Liver (tissue), 9 donors: ENCODE data around the gene UTP4. TPM values are rescaled to one million over a fixed set of nuclear protein-coding genes. Genes with fewer than 3 reads are reported as not detected.

Source experiments
- DNase-seq: peaks from one replicate; pipeline ENCODE4 v3.0.0-alpha.2; 2017; ENCODE audit warnings: low spot score
- H3K27ac ChIP-seq, 2 donors: one replicate each; pipeline ENCODE4 v1.7.0; 2013; ENCODE audit warnings: inconsistent platforms in 2 of 2, low read length in 2 of 2, control low read depth in 1 of 2, low read depth in 1 of 2, mild to moderate bottlenecking in 1 of 2
- H3K27me3 ChIP-seq, 4 donors: one replicate each; pipeline versions ENCODE4 v1.6.1 to v1.7.0; 2013; ENCODE audit warnings: low read length in 3 of 4, inconsistent platforms in 1 of 4, mild to moderate bottlenecking in 1 of 4, moderate library complexity in 1 of 4; ENCODE audit not compliant: control insufficient read depth in 4 of 4, insufficient read depth in 4 of 4
- H3K36me3 ChIP-seq, 4 donors: one replicate each; pipeline versions ENCODE4 v1.6.1 to v1.7.0; 2013; ENCODE audit warnings: low read length in 3 of 4, mild to moderate bottlenecking in 3 of 4, low read depth in 1 of 4, moderate library complexity in 1 of 4; ENCODE audit not compliant: control insufficient read depth in 4 of 4, insufficient read depth in 3 of 4
- H3K4me1 ChIP-seq, 4 donors: one replicate each; pipeline versions ENCODE4 v1.6.1 to v1.7.0; 2013; ENCODE audit warnings: low read length in 3 of 4, mild to moderate bottlenecking in 3 of 4, moderate library complexity in 1 of 4; ENCODE audit not compliant: control insufficient read depth in 4 of 4, insufficient read depth in 4 of 4
- H3K4me3 ChIP-seq, 3 donors: one replicate each; pipeline versions ENCODE4 v1.6.1 to v1.7.0; 2013; ENCODE audit warnings: low read length in 3 of 3, control low read depth in 1 of 3, low read depth in 1 of 3, mild to moderate bottlenecking in 1 of 3
- H3K9ac ChIP-seq, 2 donors: one replicate each; pipeline ENCODE4 v1.7.0; 2013; ENCODE audit warnings: low read length in 2 of 2, mild to moderate bottlenecking in 2 of 2, moderate library complexity in 2 of 2, control low read depth in 1 of 2, low read depth in 1 of 2
- H3K9me3 ChIP-seq, 4 donors: one replicate each; pipeline versions ENCODE4 v1.6.1 to v1.7.0; 2013; ENCODE audit warnings: low read length in 3 of 4; ENCODE audit not compliant: control insufficient read depth in 4 of 4
- EGR1 ChIP-seq, 2 donors: IDR thresholded peaks; 2 replicates each; pipeline ENCODE4 v1.6.1; 2016 to 2018; ENCODE audit warnings: antibody characterized with exemption in 2 of 2, low read depth in 2 of 2
- FOXA1 ChIP-seq: IDR thresholded peaks from 2 replicates; pipeline ENCODE4 v1.6.1; 2016; ENCODE audit warnings: antibody characterized with exemption
- FOXA2 ChIP-seq: IDR thresholded peaks from 2 replicates; pipeline ENCODE4 v1.6.1; 2016; ENCODE audit warnings: antibody characterized with exemption
- GABPA ChIP-seq, 2 donors: IDR thresholded peaks in 1 of 2; conservative IDR thresholded peaks in 1 of 2; 2 replicates each; pipeline ENCODE4 v1.6.1; 2016; ENCODE audit warnings: antibody characterized with exemption in 2 of 2, mild to moderate bottlenecking in 1 of 2, moderate library complexity in 1 of 2
- HNF4A ChIP-seq, 2 donors: conservative IDR thresholded peaks; 2 replicates each; pipeline ENCODE4 v1.6.1; 2016; ENCODE audit warnings: antibody characterized with exemption in 2 of 2, mild to moderate bottlenecking in 2 of 2
- HNF4G ChIP-seq: IDR thresholded peaks from 2 replicates; pipeline ENCODE4 v1.6.1; 2016; ENCODE audit warnings: antibody characterized with exemption
- JUND ChIP-seq, 2 donors: IDR thresholded peaks; 2 replicates each; pipeline ENCODE4 v1.6.1; 2016; ENCODE audit warnings: antibody characterized with exemption in 2 of 2
- MAX ChIP-seq: IDR thresholded peaks from 2 replicates; pipeline ENCODE4 v1.6.1; 2016; ENCODE audit warnings: antibody characterized with exemption
- NR2F2 ChIP-seq: IDR thresholded peaks from 2 replicates; pipeline ENCODE4 v1.6.1; 2016; ENCODE audit warnings: antibody characterized with exemption
- RAD21 ChIP-seq, 2 donors: IDR thresholded peaks; 2 replicates each; pipeline ENCODE4 v1.6.1; 2016; ENCODE audit warnings: antibody characterized with exemption in 2 of 2, mild to moderate bottlenecking in 2 of 2
- RXRA ChIP-seq, 2 donors: IDR thresholded peaks; 2 replicates each; pipeline ENCODE4 v1.6.1; 2017 to 2018; ENCODE audit warnings: antibody characterized with exemption in 2 of 2, mild to moderate bottlenecking in 1 of 2
- SP1 ChIP-seq: IDR thresholded peaks from 2 replicates; pipeline ENCODE4 v1.6.1; 2018; ENCODE audit warnings: antibody characterized with exemption, mild to moderate bottlenecking
- TAF1 ChIP-seq: conservative IDR thresholded peaks from 2 replicates; pipeline ENCODE4 v1.6.1; 2016; ENCODE audit warnings: antibody characterized with exemption, mild to moderate bottlenecking
- YY1 ChIP-seq: IDR thresholded peaks from 2 replicates; pipeline ENCODE4 v1.6.1; 2016; ENCODE audit warnings: antibody characterized with exemption, mild to moderate bottlenecking
- ZBTB33 ChIP-seq: IDR thresholded peaks from 2 replicates; pipeline ENCODE4 v1.6.1; 2016; ENCODE audit warnings: antibody characterized with exemption
- WGBS: extraction: QIAGEN DNeasy Blood & Tissue Kit; methylation state at CpG from one replicate; pipeline ENCODE4 v1.1.7; 2013; 5-methylcytosine and 5-hydroxymethylcytosine counted together
- polyA plus RNA-seq, 2 donors: library from polyadenylated mRNA; stranded (reverse) in 1 of 2; unstranded in 1 of 2; fragments of 200-250 nt in 1 of 2; fragments of >200 nt in 1 of 2; fragmentation: Nextera tagmentation in 1 of 2; extraction: Ambion mirVana in 1 of 2; gene quantifications; one replicate each; pipeline versions ENCODE4 v1.2.1 to v1.2.3, GENCODE V29; 2013 to 2015
- total RNA-seq, 2 donors: library from RNA; depleted of rRNA; stranded (reverse); fragments of >200 nt; gene quantifications; one replicate each; pipeline ENCODE4 v1.2.3, GENCODE V29; 2014
- TF ChIP-seq, protein P1 (sequence below): IDR thresholded peaks from 2 replicates; pipeline ENCODE4 v1.6.1; 2016; ENCODE audit warnings: antibody characterized with exemption
- TF ChIP-seq, protein P2 (sequence below): IDR thresholded peaks from 2 replicates; pipeline ENCODE4 v1.6.1; 2016; ENCODE audit warnings: antibody characterized with exemption, mild to moderate bottlenecking
- TF ChIP-seq, protein P3 (sequence below): fragments of 150-350 bp; IDR thresholded peaks from 2 replicates; pipeline ENCODE4 v1.5.1; 2017; ENCODE audit warnings: improper control_type of control experiment, low read depth, low read length; ENCODE audit not compliant: missing input control
- donor health status: healthy.
- donor health status: healthy.
- donor health status: healthy.
- donor health status: healthy.
- donor health status: healthy.

UTP4 gene
- total and polyA plus RNA-seq, 4 donors, result 11.3 to 13.8 (median 12.4) TPM

DNA sequence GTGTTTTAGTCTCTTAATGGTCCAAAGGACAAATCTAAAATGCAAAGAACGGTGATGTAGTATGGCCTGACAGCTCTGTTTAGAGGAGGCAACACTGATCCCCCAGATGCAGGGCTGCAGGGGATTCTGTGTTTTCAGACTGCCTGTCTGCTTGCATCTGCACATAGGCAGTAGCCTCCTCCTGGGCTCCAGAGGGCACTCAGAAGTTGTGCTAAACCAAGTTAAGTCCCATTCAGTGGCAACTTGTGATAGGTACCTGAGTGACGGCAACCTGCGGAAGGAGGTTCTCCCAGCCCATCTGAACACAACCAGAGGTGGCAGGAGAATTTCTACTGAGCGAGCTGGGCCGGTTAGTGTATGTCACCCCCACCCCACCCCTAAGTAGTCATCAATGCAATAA is 17.1 kb upstream of the UTP4 start:
- no peak overlapping the region for H3K9ac ChIP-seq
- no peak overlapping the region for H3K27ac ChIP-seq
- H3K4me1 ChIP-seq, result peaks cover 11 to 36% (median 17%) of the 10 kb centered on the region in 4 donors
- TF ChIP-seq, protein P1, sequence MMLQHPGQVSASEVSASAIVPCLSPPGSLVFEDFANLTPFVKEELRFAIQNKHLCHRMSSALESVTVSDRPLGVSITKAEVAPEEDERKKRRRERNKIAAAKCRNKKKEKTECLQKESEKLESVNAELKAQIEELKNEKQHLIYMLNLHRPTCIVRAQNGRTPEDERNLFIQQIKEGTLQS, result no peak
- no peak for TF ChIP-seq HNF4G
- TF ChIP-seq, protein P2, sequence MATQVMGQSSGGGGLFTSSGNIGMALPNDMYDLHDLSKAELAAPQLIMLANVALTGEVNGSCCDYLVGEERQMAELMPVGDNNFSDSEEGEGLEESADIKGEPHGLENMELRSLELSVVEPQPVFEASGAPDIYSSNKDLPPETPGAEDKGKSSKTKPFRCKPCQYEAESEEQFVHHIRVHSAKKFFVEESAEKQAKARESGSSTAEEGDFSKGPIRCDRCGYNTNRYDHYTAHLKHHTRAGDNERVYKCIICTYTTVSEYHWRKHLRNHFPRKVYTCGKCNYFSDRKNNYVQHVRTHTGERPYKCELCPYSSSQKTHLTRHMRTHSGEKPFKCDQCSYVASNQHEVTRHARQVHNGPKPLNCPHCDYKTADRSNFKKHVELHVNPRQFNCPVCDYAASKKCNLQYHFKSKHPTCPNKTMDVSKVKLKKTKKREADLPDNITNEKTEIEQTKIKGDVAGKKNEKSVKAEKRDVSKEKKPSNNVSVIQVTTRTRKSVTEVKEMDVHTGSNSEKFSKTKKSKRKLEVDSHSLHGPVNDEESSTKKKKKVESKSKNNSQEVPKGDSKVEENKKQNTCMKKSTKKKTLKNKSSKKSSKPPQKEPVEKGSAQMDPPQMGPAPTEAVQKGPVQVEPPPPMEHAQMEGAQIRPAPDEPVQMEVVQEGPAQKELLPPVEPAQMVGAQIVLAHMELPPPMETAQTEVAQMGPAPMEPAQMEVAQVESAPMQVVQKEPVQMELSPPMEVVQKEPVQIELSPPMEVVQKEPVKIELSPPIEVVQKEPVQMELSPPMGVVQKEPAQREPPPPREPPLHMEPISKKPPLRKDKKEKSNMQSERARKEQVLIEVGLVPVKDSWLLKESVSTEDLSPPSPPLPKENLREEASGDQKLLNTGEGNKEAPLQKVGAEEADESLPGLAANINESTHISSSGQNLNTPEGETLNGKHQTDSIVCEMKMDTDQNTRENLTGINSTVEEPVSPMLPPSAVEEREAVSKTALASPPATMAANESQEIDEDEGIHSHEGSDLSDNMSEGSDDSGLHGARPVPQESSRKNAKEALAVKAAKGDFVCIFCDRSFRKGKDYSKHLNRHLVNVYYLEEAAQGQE, result no peak
- 94% methylated on average over 5 of the region's 5 CpGs for WGBS
- no peak overlapping the region for H3K4me3 ChIP-seq
- H3K36me3 ChIP-seq, result peaks cover 2 to 22% (median 4%) of the 10 kb centered on the region in 4 donors
- DNase-seq, result no peak
- H3K27me3 ChIP-seq, result no peaks in the 10 kb centered on the region
- H3K9me3 ChIP-seq, result no peaks in the 10 kb centered on the region

DNA sequence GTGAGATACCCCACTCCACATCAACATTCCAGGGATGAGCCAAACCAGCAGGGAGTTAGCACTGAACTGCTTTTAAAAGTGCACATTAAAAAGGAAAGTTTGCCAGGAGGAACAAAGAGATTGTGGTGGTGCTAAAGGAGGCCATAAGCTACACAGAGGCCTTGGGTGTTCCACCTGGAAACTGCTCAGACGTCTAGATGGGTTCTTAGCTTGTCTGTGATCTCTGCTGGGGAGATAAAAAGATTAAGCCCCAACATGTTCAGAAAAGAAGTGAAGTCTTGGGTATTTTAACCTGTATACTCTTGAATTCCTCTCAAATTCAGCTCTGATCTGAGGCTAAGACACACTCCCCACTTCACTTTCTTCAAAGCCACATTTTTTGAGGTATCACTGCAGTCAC is 16.6 kb upstream of the UTP4 start:
- TF ChIP-seq, protein P3, sequence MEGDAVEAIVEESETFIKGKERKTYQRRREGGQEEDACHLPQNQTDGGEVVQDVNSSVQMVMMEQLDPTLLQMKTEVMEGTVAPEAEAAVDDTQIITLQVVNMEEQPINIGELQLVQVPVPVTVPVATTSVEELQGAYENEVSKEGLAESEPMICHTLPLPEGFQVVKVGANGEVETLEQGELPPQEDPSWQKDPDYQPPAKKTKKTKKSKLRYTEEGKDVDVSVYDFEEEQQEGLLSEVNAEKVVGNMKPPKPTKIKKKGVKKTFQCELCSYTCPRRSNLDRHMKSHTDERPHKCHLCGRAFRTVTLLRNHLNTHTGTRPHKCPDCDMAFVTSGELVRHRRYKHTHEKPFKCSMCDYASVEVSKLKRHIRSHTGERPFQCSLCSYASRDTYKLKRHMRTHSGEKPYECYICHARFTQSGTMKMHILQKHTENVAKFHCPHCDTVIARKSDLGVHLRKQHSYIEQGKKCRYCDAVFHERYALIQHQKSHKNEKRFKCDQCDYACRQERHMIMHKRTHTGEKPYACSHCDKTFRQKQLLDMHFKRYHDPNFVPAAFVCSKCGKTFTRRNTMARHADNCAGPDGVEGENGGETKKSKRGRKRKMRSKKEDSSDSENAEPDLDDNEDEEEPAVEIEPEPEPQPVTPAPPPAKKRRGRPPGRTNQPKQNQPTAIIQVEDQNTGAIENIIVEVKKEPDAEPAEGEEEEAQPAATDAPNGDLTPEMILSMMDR, result no peak
- no peak for TF ChIP-seq YY1
- no peak for TF ChIP-seq FOXA2
- TF ChIP-seq GABPA (IDR thresholded peaks at IDR 0.05 in 1 of 2, conservative IDR thresholded peaks at IDR 0.05 in 1 of 2), result no peak
- TF ChIP-seq TAF1, result no peak
- no peak for TF ChIP-seq RXRA (IDR thresholded peaks at IDR 0.05)
- no peak for TF ChIP-seq EGR1 (IDR thresholded peaks at IDR 0.05; ENCODE audit: low read depth in 2 of 2)
- no peak for TF ChIP-seq ZBTB33
- no peak for TF ChIP-seq HNF4A (conservative IDR thresholded peaks at IDR 0.05)
- TF ChIP-seq, protein P2, result no peak
- TF ChIP-seq HNF4G, result no peak
- TF ChIP-seq FOXA1, result no peak
- TF ChIP-seq MAX, result no peak
- no peak for TF ChIP-seq SP1
- no peak for TF ChIP-seq NR2F2
- no peak for TF ChIP-seq JUND (IDR thresholded peaks at IDR 0.05)
- no peak for TF ChIP-seq RAD21 (IDR thresholded peaks at IDR 0.05)
- TF ChIP-seq, protein P1, result no peak

More for the DNA sequence above, 16.6 kb upstream of the UTP4 start:
- Histone ChIP-seq H3K4me3 (no peak overlapping the region), H3K36me3 (peaks cover 4 to 24% (median 7%) of the 10 kb centered on the region in 4 donors), H3K27ac (no peak overlapping the region), H3K4me1 (peaks cover 11 to 36% (median 17%) of the 10 kb centered on the region in 4 donors), H3K27me3 (no peaks in the 10 kb centered on the region), H3K9me3 (no peaks in the 10 kb centered on the region), H3K9ac (no peak overlapping the region)
- no peak for DNase-seq
- WGBS, result 86% methylated on average over 1 of the region's 1 CpG
